HPDE6-E6E7 (cell line): ENCODE results near the gene E2F3.

ENCODE experiments used
- DNase-seq: peaks from one replicate; pipeline ENCODE4 v3.0.0; 2011; ENCODE audit warnings: missing footprints; ENCODE audit errors: extremely low spot score

E2F3 gene

DNA sequence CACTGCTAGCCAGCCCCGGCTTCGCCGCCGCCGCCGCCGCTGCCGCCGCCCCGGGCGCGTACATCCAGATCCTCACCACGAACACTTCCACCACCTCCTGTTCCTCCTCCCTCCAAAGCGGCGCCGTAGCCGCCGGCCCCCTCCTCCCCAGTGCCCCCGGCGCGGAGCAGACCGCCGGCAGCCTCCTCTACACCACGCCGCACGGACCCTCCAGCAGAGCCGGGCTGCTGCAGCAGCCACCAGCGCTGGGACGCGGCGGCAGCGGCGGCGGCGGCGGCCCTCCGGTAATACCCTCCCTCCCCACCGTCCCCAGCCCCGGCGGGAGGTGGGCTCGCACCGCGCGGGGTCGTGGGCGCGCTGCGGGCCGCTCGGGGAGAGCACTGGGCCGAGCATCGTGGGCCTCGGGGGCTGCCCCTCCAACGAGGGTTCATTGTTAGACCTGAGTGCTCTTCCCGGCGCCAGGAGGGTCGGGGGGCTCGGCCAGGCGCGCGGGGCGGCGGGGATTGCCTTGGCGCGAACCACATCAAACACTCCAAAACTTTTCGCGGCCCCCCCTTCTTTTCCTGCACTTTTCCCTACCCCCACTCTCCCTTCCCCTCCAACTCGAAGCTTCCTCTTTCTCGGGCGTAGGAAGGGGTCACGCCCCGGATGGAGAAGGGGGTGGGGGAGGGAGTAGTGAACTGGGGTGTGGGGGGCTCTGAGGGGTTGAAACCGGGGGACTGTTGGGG lies 827 bp downstream of the E2F3 start:
- DNase-seq = no peak

DNA sequence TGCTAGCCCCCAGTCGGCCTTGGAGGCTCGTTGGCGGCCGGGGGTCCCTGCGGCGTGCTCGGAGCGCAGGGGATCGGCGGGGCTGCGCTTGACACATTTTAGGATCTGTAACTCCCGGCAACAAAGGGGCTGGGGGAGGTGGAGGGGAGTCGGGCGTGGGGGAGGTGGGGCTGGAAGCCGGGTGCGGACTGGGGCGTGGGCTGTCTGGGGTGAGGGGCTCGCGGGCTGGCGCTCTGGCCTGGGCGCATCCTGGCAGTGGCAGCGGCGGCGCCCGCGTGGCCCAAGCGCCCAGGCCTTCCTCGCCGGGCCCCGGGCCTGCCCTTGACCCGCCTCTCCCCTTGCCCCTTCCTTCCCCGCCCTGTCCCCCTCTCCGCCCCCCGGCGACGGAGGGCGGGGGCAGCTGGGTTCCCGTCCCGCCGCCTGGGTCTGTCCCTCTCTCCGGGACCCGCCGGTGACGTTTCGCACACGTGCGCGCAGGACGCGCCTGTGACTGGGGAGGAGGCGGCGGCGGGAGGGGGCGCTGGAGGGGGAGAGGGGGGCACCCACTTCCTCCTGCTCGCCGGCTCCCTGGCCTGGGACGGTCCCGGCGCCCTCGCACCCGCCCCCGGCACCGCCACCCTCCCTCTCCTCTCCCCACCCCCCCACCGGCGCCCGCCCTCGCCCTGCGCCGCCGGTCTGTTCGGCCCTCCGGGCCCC lies 1.5 kb downstream of the E2F3 start:
- DNase-seq = peak; percentile 44

DNA sequence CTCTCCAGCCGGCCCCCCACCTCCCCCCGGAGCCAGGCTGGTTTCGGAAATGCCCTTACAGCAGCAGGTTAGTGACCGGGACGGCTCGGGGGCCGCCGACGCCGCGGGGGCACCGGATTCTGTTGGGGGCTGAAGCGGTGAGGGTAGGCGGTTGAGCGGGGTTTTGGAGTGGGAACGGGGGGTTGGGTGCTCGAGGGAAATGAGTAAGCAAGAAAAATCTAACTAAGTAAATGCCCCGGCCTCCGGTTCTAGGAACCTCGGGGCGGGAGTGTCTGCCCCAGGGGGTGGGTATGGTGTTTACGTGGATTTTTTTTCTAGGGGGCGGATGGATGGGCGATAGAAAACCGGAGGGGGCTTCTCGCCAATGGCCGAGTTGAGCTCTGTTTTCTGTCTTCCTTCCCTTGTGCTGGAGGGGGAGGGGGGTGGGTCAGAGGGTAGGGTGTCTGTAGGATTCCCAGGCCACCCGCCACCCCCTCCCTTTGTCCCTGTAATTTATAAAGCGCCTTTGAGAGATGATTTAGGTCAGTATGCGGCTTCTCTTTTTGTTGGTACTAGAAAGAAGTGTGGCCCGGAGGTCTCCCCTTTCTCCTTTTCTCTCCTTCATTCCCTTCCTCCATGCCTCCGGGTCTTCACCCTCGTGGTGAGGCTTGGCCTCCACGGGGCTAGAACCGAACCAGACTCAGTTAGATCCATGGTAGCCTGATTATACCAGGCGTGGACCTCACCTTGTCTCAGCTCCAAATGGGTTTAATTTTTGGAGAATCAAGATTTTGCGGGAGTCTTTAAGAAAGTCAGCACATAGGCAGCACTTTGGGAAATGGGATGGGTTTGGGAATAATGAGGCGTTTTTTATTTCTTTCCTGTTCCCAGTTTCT lies 2.3 kb downstream of the E2F3 start:
- no peak for DNase-seq

DNA sequence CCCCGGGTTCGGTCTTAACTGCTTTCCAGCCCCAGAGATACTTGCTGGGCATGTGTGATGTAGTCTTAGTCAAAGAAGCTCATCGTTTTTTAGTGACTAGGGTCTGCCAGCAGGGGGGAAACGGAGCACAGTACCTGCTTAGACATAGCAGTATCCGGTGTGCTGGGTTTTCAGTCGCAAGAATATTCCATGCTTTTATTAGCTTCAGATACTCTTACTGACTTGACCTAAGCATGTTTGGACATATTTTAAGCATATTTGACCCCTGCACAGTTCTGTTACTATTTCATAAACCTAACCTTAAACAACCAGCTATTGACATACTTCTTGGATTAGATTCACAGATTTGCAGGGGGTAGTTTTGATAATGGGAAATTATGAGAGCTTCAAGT lies 3.0 kb downstream of the E2F3 start:
- peak; percentile 52 for DNase-seq

DNA sequence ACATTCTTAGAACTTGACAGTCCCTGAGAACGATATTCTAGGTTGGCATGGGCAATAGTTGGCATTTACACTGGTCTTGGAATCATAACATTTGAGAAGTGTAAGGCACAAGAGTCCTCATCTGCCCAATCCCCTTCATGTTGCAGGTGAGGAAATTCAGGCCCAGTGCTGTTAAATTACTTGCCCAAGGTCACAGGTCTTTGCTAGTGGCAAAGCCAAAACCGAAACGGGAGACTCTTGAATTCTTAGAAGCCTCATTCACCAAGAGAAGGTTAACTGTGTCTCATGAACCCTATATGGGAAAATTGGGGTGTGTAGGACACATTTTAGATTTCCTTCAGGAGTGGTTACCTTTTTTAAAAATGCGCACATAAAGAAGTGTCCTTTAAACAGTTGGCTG lies 7.2 kb downstream of the E2F3 start:
- DNase-seq = no peak

DNA sequence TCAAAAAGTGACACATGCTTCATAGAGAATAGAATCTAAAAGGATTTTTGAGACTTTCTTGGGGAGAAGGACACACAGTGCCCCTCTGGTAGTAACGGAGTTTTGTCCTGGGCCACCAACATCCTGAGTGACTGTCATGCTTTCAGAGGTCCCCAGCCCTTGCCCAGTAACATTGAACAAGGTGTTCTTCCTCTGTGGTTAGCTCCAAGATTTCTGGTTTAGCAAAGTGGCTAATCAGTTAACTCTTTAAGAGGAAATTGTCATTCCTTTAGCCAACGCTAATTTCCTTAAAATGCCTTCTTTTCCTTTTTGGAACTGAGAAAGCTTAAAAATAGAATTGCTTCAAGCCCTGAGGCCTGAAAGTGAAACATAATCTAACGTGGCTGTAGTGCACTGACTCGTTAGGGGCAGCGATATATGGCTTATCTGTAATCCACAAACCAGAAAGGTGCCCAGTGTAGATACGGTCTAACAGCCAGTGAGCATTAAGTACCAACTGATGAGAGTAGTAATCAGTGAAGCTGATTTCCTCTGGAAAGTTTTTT lies 7.8 kb downstream of the E2F3 start:
- DNase-seq = no peak

DNA sequence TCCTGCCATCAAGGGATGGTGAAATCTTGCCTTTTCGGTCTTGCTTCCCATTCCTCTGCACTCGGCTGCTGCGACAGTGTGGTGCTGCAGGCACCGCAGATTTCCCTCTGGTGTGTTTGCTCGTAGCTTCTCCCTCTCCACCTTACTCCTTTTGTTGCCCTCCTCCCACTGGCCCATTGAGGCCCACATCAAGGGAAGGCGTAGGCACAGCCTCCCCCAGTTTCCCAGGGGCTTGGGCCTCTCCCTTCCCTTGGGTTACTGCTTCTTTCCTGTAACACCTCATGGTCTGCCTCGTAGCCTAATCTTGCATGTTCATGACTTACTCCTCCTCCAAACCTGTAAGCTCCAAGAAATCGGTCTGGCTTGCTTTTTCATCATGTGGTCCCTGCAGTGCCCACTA lies 9.9 kb downstream of the E2F3 start:
- DNase-seq = no peak

DNA sequence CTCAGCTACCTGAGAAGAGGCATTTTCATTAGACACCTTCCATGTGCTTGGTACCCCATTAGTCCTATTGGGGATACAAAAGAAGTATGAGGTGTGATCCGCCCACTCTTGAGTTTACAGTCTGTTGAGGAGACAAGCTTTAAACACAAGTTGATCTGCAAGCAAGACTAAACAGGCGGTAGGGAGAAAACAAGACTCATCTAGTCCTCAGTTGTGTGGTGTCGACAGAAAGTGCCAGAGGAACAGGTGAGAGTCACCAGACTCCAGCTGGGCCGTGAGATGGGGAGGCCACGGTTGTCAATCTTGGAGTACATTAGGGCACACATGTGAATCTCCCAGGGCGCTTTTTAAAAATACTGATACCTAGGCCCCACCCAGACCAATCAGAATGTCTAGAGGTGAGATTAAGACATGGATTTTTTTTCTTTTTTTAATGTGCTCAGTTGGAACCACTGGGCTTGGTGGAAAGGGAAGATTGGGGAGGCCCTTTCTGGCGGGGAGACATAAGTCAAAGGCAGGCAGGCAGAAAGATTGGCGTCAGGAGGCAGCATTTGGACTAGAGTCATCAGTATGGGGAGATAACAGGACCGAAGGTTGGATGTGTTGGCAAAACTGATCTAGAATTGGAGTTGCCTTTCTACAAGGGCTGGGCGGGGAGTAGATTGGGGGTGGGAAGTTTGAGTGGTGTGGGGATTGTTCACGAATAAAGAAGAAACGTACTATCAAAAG lies 10.4 kb downstream of the E2F3 start:
- no peak for DNase-seq

DNA sequence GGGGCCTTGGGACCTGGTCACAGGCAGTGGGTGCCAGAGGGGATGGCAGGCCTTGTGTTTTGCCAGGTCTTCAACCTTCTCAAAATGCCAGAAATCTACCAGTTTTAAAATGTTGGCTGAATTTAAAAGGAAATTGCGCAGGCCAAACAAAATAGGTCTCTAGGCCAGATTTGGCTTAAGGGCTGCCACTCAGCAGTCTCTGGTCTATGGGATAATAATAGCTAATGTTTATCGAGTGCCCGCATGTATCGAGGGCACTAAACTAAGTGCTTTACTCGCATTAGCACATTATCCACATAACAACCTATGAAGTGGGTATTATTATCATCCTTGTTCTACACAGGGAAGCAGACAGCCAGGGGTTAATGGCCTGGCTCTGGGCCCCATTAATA lies 11.0 kb downstream of the E2F3 start:
- DNase-seq = no peak

DNA sequence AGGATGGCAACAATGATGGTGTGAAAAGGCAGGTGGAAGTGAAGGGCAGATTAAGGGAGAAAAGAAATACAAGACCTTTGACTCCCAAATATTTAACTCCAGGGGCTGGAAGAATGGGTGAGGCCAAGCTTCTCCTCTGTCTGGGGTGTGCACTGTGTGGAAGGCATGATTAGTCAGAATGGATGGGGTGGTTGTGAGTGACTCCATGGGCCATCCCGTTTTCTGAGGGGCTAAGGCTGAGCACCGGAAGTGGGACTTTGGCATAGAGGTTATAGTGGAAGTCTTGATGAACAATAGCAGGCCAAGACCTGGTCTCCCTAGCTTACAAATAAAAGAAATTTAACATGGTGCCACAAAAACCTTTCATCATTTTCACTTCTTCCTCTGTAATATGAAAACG lies 12.1 kb downstream of the E2F3 start:
- no peak for DNase-seq

DNA sequence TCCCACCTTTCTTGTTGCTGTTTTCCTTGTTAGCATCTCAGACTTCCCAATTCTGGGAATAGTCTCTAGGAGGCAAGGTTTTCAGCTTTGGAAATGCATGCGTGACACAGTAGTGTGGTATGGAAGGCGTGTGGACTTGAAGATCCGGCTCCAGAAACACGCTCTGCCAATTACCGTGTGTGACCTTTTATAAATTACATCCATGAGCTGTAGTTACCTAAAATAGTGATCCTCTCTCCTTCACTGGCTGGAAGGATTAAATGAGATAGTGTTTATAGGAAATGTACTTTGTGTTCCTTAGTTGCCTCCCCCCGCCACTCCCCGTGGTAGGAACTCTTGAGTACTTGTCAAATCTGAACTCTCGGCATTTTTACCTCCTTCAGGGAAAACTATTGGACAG lies 13.0 kb downstream of the E2F3 start:
- DNase-seq = no peak

DNA sequence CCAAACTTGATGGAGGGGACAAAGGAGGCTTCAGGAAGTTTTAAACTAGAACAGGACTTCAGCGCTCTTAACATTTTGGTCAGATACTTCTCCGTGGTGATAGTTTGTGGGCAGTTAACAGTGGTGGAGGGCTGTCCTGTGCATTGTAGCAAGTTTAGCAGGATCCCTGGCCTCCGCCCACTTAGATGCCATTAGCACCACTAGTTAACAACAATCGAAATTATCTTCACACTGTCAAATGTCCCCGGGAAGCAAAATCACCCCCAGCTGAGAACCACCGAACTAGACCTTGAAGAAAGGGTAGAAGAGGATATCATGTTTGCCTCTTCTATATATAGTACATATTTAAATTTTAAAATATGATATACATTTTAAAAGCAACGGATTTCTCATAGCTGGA lies 13.6 kb downstream of the E2F3 start:
- no peak for DNase-seq

DNA sequence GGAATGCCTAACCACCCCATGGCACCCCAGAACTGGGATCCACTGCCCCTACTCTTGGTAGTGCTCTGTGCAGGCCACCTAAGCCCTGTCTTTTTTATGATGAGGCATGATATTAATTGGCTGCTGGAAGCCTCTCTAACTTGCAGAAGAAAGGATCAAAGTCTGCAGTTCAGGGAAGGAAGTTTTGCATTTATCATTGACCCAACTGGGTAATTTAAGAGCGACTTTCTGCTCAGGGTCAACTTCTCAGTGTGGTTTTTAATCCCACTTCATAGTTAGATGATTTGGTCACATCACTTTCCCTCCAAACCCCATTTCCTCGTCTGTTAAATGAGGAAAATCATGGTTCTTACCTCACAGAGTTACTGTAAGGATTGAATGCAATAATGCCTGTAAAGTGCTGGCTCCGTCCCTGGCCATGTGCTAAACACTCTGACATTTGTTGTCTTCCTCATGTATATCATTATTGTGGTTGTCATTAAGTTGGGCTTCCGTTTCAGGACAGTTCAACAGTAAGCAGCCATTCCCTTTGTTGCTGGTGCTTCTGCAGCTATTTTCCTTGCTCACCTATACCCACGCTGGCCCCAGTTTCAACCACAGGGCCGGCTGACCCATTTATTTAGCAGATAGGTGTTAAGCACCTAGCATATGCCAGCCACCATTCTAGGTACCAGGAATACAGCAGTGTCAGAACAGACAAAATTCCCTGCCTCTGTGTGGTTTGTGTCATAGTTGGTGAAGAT lies 14.2 kb downstream of the E2F3 start:
- DNase-seq = no peak

DNA sequence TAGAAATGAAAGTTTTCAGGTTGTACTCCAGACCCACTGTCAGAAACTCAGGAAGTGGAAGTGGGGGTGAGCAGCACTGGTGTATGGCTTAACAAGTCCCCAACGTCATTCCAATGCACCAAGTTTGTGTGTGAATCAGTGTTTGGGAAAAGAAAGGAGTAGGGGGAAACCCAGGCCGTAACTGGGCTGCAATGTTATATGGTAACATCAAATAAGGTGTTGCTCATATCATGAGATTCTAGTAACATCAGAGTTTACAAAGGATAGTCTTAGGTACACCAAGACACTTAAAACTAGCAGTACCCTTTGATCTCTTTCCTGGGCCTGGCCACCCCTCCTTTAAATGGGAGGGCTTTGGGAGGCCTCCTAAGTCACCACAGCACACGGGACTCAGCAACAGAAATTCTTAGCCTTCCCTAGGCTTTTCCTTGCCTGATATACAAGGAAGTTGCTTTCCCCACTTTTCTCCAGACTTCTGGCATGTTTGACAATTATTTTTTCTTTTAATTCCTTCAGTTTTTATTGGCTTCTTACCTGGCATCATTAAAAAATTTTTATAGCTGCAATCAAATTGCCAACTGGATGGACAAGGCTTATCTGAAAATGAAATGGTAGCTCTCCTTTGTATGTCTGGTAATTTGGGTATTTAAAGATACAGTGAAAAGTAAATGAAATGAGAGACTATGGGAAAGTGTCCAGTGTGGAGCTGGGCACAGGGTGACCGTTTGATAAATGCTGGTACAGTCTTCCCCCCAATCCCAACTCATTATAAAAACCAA lies 15.1 kb downstream of the E2F3 start:
- no peak for DNase-seq

DNA sequence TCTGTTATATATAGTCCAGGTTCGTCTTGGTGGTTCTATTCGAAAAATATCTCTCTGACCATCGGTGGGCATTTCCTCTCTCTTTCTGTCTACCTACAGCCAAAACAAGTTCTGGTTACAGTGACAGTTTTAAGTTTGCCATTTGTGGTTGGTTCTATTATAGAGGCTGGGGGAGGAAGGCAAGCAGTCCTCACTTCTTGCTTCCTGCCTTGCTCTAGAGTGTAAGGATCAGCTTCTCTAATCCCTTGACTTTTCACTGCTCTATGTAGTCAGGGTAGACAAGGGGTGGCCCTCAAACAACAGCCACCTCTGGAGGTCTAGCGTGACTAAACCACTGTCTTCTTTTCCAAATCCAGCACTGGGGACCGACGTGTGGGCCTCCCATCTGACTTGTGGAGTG lies 16.1 kb downstream of the E2F3 start:
- DNase-seq = no peak

DNA sequence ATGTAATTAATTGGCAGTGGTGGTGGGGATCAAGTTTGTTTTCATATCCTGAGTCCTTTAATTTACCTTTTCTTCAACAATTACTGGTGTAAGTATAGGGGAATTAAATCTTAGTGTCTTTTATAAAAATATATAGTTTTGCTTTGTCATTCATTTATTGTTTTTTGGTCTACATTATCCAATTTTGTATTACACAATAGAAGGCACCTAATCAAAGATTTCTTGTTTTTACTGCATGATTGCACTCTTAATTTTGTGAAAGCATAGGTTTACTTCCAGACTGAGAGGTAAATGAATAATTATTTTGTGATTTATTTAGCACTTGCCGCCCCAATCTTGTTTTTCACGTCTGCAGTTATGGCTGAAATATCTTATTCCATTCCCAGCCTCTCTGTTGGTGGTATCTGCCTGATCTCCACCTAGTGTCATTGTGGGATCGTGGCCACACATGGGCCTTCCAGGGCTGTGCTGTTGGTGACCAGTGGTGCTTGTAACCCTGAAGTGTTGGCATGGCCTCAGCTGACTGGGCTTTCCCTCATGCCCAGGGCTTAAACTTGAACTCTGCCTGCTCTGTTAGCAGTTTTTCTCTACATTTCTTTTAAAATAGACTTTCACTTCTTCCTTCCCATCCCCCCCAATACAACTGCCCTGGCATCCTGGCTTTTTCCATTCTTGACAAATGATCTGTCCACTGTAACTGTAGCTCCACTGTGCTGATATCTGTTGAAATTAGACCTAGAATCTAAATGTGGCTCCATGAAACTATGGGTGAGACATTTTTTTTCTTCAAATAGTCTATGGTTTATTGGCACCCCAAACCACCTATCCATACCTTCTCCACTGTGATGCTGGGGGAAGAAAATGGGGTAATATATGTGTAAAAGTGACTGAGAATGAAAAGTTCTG lies 24.8 kb downstream of the E2F3 start:
- no peak for DNase-seq

DNA sequence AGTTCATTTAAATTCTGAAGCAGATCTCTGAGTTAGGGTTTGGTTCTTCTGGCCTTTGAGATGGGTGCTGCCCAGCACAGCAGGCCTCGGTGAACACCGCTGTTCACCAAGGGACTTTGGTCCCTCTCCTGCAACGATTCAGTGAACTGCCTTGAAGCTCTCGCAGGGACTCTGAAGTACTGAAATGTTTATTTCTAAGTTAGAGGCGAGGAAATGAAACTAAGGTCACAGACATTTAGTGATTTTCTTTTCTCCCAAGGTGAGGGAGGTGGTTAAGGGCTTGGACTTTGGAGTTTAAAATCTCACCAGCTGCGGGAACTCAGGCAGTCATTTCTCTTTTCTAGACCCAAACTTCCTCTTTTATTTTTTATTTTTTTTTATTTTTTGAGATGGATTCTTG lies 26.2 kb downstream of the E2F3 start:
- DNase-seq = no peak

DNA sequence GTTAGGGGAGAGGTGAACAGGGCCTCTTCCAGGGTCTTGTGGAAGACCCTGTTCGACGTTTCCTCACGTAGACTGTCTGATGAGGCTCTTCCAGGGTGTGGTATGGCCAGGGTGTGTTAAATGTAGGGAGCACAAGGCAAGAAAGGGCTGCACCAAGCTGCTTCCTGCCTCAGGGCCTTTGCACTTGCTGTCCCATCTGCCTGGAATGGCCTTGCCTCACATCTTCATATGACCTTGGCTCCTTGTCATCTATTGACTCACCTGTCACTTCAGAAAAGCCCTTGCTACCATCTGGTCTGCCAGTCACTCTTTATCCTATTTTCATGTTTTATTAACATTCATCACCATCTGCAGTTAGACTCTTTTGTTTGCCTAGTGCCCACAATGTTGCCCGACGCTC lies 31.0 kb downstream of the E2F3 start:
- no peak for DNase-seq

DNA sequence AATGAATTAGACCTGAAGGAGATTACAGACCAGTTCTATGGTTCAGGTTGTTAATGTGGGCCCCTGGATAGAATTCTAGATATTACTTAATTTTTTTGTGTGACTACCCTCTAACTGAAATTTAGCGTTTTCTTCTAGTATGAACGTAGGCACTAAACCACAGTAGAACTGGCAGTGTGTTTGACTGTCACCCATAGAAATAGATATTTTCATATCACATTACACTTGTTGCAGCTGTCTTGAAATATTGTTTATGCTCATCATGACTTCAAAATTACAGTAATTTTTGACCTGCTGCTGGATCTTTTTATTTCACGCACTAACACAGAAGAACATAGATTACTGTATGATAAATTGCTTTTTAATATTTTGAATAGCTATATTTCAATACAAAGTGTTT lies 31.6 kb downstream of the E2F3 start:
- DNase-seq = no peak
